ENCODE results near the gene BEAN1.

DNA sequence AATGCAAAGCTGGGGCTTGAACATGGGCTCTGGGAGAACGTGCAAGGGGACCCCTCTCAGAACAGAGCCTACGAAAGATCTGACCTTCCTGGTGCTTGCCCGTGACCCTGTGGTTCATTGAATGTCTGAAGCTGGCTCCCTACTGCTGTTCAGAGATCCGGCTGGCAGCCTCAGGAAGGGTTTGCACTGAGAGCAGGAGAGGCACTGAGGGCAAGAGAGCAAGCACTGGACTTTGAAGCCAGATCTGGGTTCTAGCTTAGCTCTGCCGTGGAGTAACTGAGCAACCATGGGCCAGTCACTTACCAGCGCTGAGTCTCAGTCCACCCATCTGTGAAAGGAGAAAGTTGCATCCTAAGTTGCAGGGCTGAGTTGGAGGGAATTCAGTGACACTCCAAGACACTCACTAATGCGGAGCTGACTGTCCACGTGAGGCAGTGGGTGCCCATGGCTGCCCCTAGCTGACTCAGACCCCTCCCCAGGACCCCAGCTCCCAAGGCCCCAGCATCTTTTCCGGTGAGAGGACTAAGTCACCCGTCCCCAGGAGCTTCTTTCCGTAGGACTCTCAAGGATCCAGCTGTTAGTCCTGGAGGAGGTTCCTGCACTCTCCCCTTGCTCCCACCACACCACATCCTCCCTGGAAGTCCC lies 41.3 kb downstream of the BEAN1 start:
- TF ChIP-seq EZH2 (IDR thresholded peaks at IDR 0.05; ENCODE audit: low read depth): no peak
- TF ChIP-seq, protein P1, sequence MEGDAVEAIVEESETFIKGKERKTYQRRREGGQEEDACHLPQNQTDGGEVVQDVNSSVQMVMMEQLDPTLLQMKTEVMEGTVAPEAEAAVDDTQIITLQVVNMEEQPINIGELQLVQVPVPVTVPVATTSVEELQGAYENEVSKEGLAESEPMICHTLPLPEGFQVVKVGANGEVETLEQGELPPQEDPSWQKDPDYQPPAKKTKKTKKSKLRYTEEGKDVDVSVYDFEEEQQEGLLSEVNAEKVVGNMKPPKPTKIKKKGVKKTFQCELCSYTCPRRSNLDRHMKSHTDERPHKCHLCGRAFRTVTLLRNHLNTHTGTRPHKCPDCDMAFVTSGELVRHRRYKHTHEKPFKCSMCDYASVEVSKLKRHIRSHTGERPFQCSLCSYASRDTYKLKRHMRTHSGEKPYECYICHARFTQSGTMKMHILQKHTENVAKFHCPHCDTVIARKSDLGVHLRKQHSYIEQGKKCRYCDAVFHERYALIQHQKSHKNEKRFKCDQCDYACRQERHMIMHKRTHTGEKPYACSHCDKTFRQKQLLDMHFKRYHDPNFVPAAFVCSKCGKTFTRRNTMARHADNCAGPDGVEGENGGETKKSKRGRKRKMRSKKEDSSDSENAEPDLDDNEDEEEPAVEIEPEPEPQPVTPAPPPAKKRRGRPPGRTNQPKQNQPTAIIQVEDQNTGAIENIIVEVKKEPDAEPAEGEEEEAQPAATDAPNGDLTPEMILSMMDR (conservative IDR thresholded peaks at IDR 0.05): no peak

Data from PC-9 (cell line).